CD4-positive, alpha-beta T cell treated with Interleukin-15 for 1 hour (primary cell): Measurements from ENCODE around the gene RAP1GAP2.
A peak's percentile ranks its signal among the peaks of the same experiment; 100 is the strongest.
"Not testable (repeated sequence)": the region's sequence is repeated elsewhere in the genome, so short reads cannot be mapped to it uniquely, and the experiment has no call there.

Experiments
- DNase-seq: peaks from one replicate; pipeline ENCODE4 v3.0.0-alpha.2; 2020

The RAP1GAP2 gene

DNA sequence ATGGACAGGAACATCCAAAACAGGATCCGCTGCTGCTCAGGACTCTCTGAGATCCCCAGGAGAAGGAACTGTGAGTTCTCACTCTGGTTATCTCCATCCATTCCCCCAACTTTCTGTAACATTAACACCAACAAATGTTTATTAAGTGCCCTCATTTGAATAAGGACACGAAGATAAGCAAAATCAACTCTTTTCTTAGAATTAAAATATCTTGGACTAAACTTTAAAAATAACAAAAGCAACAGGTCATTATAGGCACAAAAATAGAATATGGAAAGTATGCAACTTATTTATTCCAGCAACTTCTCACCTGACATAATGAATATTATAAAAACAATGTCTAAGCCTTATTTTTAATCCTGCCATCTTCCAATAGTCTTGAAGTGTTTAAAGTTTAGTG lies 267.3 kb downstream of the RAP1GAP2 start, which contains the start of gene OR1D5:
Gene OR1D5, minus strand, starts transcription at position 101 of the 400 bp plus-strand sequence. Its CDS starts 0 bp downstream, at position 101.
- DNase-seq, result not testable (repeated sequence)

- DNase-seq, result peak; percentile 38
These were observed 269.0 kb downstream of the RAP1GAP2 start for GRCh38 chr17:3065192-3065591.

DNA sequence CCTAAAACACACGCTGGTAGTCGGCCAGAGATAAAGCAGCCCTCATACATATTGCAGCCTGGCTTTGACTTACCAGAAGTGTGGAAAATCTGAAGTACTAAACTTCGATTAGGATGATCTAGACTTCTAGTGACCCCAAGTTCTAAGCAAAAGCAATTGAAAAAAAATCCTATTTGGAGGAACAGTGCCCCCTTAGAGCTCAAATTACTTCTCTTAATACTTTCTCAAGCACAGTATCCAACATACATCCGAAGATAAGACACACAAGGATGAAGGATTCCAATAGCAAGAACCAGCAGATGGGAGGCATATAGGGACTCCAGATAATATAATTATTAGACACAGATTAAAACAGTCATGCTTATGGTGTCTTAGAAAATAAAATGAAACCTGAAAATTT lies 277.6 kb downstream of the RAP1GAP2 start:
- not testable (repeated sequence) for DNase-seq
